ENCODE data around the gene REV3L.
A peak's percentile ranks its signal among the peaks of the same experiment; 100 is the strongest.

Gene REV3L

DNA sequence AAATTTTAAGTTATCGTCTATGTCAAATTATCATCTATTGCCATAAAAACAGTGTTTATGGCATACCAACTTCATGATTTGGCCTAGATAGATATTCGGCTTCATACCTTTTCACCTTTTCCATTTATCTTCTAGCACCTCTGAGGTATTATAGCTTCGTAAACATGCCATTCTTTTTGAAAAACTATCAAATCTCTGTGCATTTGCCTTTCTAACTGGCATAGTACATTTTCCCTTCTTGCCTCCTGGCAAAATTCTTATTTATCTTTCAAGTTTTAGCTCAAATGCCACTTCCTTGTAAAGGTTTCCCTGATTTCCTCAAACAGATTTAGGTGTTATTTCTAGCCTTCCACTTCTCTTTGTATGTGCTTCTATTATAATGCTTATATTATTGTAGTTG is 7.0 kb upstream of the REV3L start:
- no peaks in the 10 kb centered on the region for H3K27me3 ChIP-seq (ENCODE audit: insufficient read depth, poor library complexity, severe bottlenecking)
- no peak overlapping the region for H3K27ac ChIP-seq (replicated peaks)
- DNase-seq (ENCODE audit: low read depth in 1 of 2, low spot score in 1 of 2): no peak
- TF ChIP-seq GABPA (IDR thresholded peaks at IDR 0.05; ENCODE audit: low read depth): no peak
- no peak for TF ChIP-seq POLR2AphosphoS5 (IDR thresholded peaks at IDR 0.05; ENCODE audit: low read depth)
- no peak for TF ChIP-seq SPI1 (IDR thresholded peaks at IDR 0.05; ENCODE audit: borderline replicate concordance, low read depth)
- H3K4me3 ChIP-seq (replicated peaks; ENCODE audit: insufficient read depth, low read length): no peak overlapping the region

- H3K27ac ChIP-seq (replicated peaks): no peak overlapping the region
- TF ChIP-seq SPI1 (IDR thresholded peaks at IDR 0.05; ENCODE audit: borderline replicate concordance, low read depth) (no peak), GABPA (IDR thresholded peaks at IDR 0.05; ENCODE audit: low read depth) (no peak), CTCF (IDR thresholded peaks at IDR 0.05; ENCODE audit: insufficient read depth, low read length) (no peak), POLR2AphosphoS5 (IDR thresholded peaks at IDR 0.05; ENCODE audit: low read depth) (no peak)
- TF ChIP-seq, protein P1, sequence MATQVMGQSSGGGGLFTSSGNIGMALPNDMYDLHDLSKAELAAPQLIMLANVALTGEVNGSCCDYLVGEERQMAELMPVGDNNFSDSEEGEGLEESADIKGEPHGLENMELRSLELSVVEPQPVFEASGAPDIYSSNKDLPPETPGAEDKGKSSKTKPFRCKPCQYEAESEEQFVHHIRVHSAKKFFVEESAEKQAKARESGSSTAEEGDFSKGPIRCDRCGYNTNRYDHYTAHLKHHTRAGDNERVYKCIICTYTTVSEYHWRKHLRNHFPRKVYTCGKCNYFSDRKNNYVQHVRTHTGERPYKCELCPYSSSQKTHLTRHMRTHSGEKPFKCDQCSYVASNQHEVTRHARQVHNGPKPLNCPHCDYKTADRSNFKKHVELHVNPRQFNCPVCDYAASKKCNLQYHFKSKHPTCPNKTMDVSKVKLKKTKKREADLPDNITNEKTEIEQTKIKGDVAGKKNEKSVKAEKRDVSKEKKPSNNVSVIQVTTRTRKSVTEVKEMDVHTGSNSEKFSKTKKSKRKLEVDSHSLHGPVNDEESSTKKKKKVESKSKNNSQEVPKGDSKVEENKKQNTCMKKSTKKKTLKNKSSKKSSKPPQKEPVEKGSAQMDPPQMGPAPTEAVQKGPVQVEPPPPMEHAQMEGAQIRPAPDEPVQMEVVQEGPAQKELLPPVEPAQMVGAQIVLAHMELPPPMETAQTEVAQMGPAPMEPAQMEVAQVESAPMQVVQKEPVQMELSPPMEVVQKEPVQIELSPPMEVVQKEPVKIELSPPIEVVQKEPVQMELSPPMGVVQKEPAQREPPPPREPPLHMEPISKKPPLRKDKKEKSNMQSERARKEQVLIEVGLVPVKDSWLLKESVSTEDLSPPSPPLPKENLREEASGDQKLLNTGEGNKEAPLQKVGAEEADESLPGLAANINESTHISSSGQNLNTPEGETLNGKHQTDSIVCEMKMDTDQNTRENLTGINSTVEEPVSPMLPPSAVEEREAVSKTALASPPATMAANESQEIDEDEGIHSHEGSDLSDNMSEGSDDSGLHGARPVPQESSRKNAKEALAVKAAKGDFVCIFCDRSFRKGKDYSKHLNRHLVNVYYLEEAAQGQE (IDR thresholded peaks at IDR 0.05; ENCODE audit: insufficient replicate concordance, low read depth): no peak
- no peak overlapping the region for H3K4me3 ChIP-seq (replicated peaks; ENCODE audit: insufficient read depth, low read length)
- H3K27me3 ChIP-seq (ENCODE audit: insufficient read depth, poor library complexity, severe bottlenecking): no peaks in the 10 kb centered on the region
- DNase-seq (ENCODE audit: low read depth in 1 of 2, low spot score in 1 of 2): peak; percentile 27 to 85
Observed at GRCh38 chr6:111487661-111488060, 4.6 kb upstream of the REV3L start.

- Histone ChIP-seq H3K27me3 (ENCODE audit: insufficient read depth, poor library complexity, severe bottlenecking) (no peaks in the 10 kb centered on the region), H3K27ac (replicated peaks) (0 out of 2 replicates have a peak overlapping the region, but pooled peaks have one; percentile 9), H3K4me3 (replicated peaks; ENCODE audit: insufficient read depth, low read length) (no peak overlapping the region)
- no peak for DNase-seq (ENCODE audit: low read depth in 1 of 2, low spot score in 1 of 2)
- TF ChIP-seq CTCF (IDR thresholded peaks at IDR 0.05; ENCODE audit: insufficient read depth, low read length): no peak
- TF ChIP-seq, protein P1 (IDR thresholded peaks at IDR 0.05; ENCODE audit: insufficient replicate concordance, low read depth): no peak
- TF ChIP-seq POLR2AphosphoS5 (IDR thresholded peaks at IDR 0.05; ENCODE audit: low read depth): no peak
- TF ChIP-seq GABPA (IDR thresholded peaks at IDR 0.05; ENCODE audit: low read depth): no peak
- no peak for TF ChIP-seq SPI1 (IDR thresholded peaks at IDR 0.05; ENCODE audit: borderline replicate concordance, low read depth)
Observed at GRCh38 chr6:111486921-111487320, 3.9 kb upstream of the REV3L start.

- Histone ChIP-seq H3K4me3 (replicated peaks; ENCODE audit: insufficient read depth, low read length) (no peak overlapping the region), H3K27ac (replicated peaks) (no peak overlapping the region), H3K27me3 (ENCODE audit: insufficient read depth, poor library complexity, severe bottlenecking) (no peaks in the 10 kb centered on the region)
- no peak for DNase-seq (ENCODE audit: low read depth in 1 of 2, low spot score in 1 of 2)
- TF ChIP-seq POLR2AphosphoS5 (IDR thresholded peaks at IDR 0.05; ENCODE audit: low read depth) (no peak), SPI1 (IDR thresholded peaks at IDR 0.05; ENCODE audit: borderline replicate concordance, low read depth) (no peak), CTCF (IDR thresholded peaks at IDR 0.05; ENCODE audit: insufficient read depth, low read length) (no peak), GABPA (IDR thresholded peaks at IDR 0.05; ENCODE audit: low read depth) (no peak)
- TF ChIP-seq, protein P1 (IDR thresholded peaks at IDR 0.05; ENCODE audit: insufficient replicate concordance, low read depth): no peak
Observed at GRCh38 chr6:111486475-111486874, 3.5 kb upstream of the REV3L start.

Measured in HL-60 (cell line).